ENCODE results near the gene SLC28A2.
"Not testable (repeated sequence)": the region's sequence is repeated elsewhere in the genome, so short reads cannot be mapped to it uniquely, and the experiment has no call there.

The SLC28A2 gene

GRCh38 chr15:45234562-45235235 lies 17.3 kb upstream of the SLC28A2 start:
- Histone ChIP-seq H3K27me3 (replicated peaks; ENCODE audit: insufficient read depth, low read length) (no peaks in the 10 kb centered on the region), H3K9me3 (replicated peaks; ENCODE audit: insufficient read depth, low read length) (no peaks in the 10 kb centered on the region), H4K20me1 (ENCODE audit: insufficient read depth, low read length) (no peaks in the 10 kb centered on the region), H3K9me2 (replicated peaks; ENCODE audit: insufficient read depth, low read length) (no peaks in the 10 kb centered on the region), H3K79me2 (ENCODE audit: low read length) (no peaks in the 10 kb centered on the region), H3K4me3 (ENCODE audit: low read length) (no peak overlapping the region), H3K36me3 (replicated peaks; ENCODE audit: insufficient read depth, low read length) (no peaks in the 10 kb centered on the region), H2AFZ (ENCODE audit: low read length) (no peak overlapping the region), H3K4me1 (ENCODE audit: low read length) (no peaks in the 10 kb centered on the region), H3F3A (ENCODE audit: insufficient read depth, low read length) (no peaks in the 10 kb centered on the region), H3K27ac (ENCODE audit: low read length) (no peak overlapping the region), H3K9ac (ENCODE audit: low read length) (no peak overlapping the region), H3K4me2 (ENCODE audit: low read depth, low read length) (no peak overlapping the region)
- TF ChIP-seq, protein P1, sequence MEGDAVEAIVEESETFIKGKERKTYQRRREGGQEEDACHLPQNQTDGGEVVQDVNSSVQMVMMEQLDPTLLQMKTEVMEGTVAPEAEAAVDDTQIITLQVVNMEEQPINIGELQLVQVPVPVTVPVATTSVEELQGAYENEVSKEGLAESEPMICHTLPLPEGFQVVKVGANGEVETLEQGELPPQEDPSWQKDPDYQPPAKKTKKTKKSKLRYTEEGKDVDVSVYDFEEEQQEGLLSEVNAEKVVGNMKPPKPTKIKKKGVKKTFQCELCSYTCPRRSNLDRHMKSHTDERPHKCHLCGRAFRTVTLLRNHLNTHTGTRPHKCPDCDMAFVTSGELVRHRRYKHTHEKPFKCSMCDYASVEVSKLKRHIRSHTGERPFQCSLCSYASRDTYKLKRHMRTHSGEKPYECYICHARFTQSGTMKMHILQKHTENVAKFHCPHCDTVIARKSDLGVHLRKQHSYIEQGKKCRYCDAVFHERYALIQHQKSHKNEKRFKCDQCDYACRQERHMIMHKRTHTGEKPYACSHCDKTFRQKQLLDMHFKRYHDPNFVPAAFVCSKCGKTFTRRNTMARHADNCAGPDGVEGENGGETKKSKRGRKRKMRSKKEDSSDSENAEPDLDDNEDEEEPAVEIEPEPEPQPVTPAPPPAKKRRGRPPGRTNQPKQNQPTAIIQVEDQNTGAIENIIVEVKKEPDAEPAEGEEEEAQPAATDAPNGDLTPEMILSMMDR (IDR thresholded peaks at IDR 0.05; ENCODE audit: low read length), result no peak
- no peak for TF ChIP-seq EZH2phosphoT487 (IDR thresholded peaks at IDR 0.05; ENCODE audit: low read length)
- DNase-seq, result no peak

- not testable (repeated sequence) for H3K9me3 ChIP-seq (replicated peaks; ENCODE audit: insufficient read depth, low read length); H3K36me3 ChIP-seq (replicated peaks; ENCODE audit: insufficient read depth, low read length); H3K27me3 ChIP-seq (replicated peaks; ENCODE audit: insufficient read depth, low read length); H3K9ac ChIP-seq (ENCODE audit: low read length); DNase-seq; H3K9me2 ChIP-seq (replicated peaks; ENCODE audit: insufficient read depth, low read length); H3K27ac ChIP-seq (ENCODE audit: low read length); H2AFZ ChIP-seq (ENCODE audit: low read length); H3K4me2 ChIP-seq (ENCODE audit: low read depth, low read length); H3F3A ChIP-seq (ENCODE audit: insufficient read depth, low read length); H4K20me1 ChIP-seq (ENCODE audit: insufficient read depth, low read length); H3K79me2 ChIP-seq (ENCODE audit: low read length); H3K4me3 ChIP-seq (ENCODE audit: low read length); H3K4me1 ChIP-seq (ENCODE audit: low read length)
These were observed 15.2 kb upstream of the SLC28A2 start for GRCh38 chr15:45236806-45237205.

- no peaks in the 10 kb centered on the region for H3K4me1 ChIP-seq (ENCODE audit: low read length)
- no peak overlapping the region for H3K4me3 ChIP-seq (ENCODE audit: low read length)
- H3K4me2 ChIP-seq (ENCODE audit: low read depth, low read length), result no peak overlapping the region
- no peaks in the 10 kb centered on the region for H3F3A ChIP-seq (ENCODE audit: insufficient read depth, low read length)
- H3K9ac ChIP-seq (ENCODE audit: low read length), result no peak overlapping the region
- H3K79me2 ChIP-seq (ENCODE audit: low read length), result no peaks in the 10 kb centered on the region
- H3K27me3 ChIP-seq (replicated peaks; ENCODE audit: insufficient read depth, low read length), result no peaks in the 10 kb centered on the region
- no peaks in the 10 kb centered on the region for H3K9me2 ChIP-seq (replicated peaks; ENCODE audit: insufficient read depth, low read length)
- H4K20me1 ChIP-seq (ENCODE audit: insufficient read depth, low read length), result no peaks in the 10 kb centered on the region
- no peak overlapping the region for H3K27ac ChIP-seq (ENCODE audit: low read length)
- no peaks in the 10 kb centered on the region for H3K36me3 ChIP-seq (replicated peaks; ENCODE audit: insufficient read depth, low read length)
- H3K9me3 ChIP-seq (replicated peaks; ENCODE audit: insufficient read depth, low read length), result no peaks in the 10 kb centered on the region
- no peak for DNase-seq
- H2AFZ ChIP-seq (ENCODE audit: low read length), result no peak overlapping the region
- TF ChIP-seq, protein P1 (IDR thresholded peaks at IDR 0.05; ENCODE audit: low read length), result no peak
- no peak for TF ChIP-seq EZH2 (optimal IDR thresholded peaks at IDR 0.05; ENCODE audit: low read depth, low read length)
- TF ChIP-seq EZH2phosphoT487 (IDR thresholded peaks at IDR 0.05; ENCODE audit: low read length), result no peak
These were observed 9.7 kb upstream of the SLC28A2 start for GRCh38 chr15:45242289-45242688.

GRCh38 chr15:45249125-45249780 lies 2.8 kb upstream of the SLC28A2 start:
- Histone ChIP-seq H3K27me3 (replicated peaks; ENCODE audit: insufficient read depth, low read length) (no peaks in the 10 kb centered on the region), H3K9me3 (replicated peaks; ENCODE audit: insufficient read depth, low read length) (no peaks in the 10 kb centered on the region), H3K27ac (ENCODE audit: low read length) (no peak overlapping the region), H2AFZ (ENCODE audit: low read length) (no peak overlapping the region), H3K36me3 (replicated peaks; ENCODE audit: insufficient read depth, low read length) (no peaks in the 10 kb centered on the region), H3K79me2 (ENCODE audit: low read length) (no peaks in the 10 kb centered on the region), H3K4me3 (ENCODE audit: low read length) (no peak overlapping the region), H3K4me1 (ENCODE audit: low read length) (no peaks in the 10 kb centered on the region), H3K9me2 (replicated peaks; ENCODE audit: insufficient read depth, low read length) (no peaks in the 10 kb centered on the region), H3F3A (ENCODE audit: insufficient read depth, low read length) (no peaks in the 10 kb centered on the region), H4K20me1 (ENCODE audit: insufficient read depth, low read length) (no peaks in the 10 kb centered on the region), H3K9ac (ENCODE audit: low read length) (no peak overlapping the region), H3K4me2 (ENCODE audit: low read depth, low read length) (no peak overlapping the region)
- TF ChIP-seq, protein P1 (IDR thresholded peaks at IDR 0.05; ENCODE audit: low read length), result no peak
- TF ChIP-seq EZH2 (optimal IDR thresholded peaks at IDR 0.05; ENCODE audit: low read depth, low read length) (no peak), EZH2phosphoT487 (IDR thresholded peaks at IDR 0.05; ENCODE audit: low read length) (no peak)
- DNase-seq, result no peak

Data from MM.1S (cell line).